ENCODE data around the gene AASDH. TPM values are rescaled to one million over a fixed set of nuclear protein-coding genes. Genes with fewer than 3 reads are reported as not detected.
A peak's percentile ranks its signal among the peaks of the same experiment; 100 is the strongest.

The AASDH gene
- total and polyA plus RNA-seq, 7 donors = 2.1 to 6.9 (median 5.6) TPM

DNA sequence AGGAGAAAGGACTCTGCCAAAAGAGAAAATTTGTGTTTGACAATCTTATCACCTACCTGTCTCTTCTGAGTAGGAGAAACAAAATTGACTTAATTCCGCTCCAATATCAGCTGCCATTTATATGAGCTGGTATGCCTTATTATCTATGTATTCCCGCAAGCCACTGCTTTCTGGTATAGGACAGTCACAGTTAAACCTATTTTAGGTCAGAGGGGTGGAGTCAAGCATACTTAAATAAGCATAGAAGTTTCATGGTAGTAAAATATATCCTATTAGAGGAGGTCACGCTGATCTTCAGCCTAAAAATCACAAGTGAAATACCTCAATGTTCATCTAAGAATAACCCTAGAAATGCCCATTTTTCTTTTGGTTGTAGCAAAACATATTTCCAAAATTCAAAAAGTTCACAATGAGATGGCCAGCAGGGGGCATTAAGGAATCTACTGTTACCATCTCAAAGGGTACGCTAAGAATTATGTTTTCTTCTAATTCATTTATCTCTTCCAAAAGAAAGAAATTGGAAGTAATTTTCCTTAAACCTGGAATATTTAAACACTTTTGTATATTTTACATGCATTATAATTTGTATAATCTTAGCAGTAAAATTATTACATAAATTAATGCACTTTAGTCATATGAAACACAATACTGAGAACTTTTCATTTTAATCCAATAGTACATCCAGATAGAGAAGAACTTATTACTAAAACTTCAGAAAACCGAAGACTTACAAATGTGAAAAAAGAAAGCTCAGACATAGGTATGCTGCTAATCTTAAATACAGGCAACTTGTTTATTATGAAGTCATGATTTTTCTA lies 37.6 kb upstream of the AASDH start:
- no peaks in the 10 kb centered on the region for H3K36me3 ChIP-seq (ENCODE audit: insufficient read depth in 1 of 2, low read depth in 1 of 2)
- ATAC-seq (peak in 2 of 4 donors; percentile 53 to 71), DNase-seq (no peak)
- intact Hi-C loops (cut with DNase I) = loop anchor here (2.0 to 10.0 kb wide), 3 partner anchors 380 to 412 kb away; no protein-coding TSS in a partner anchor
- H3K27ac ChIP-seq = no peak overlapping the region
- WGBS, 3 donors = 59 to 70% (median 62%) methylated on average over 5 of the region's 5 CpGs
- no peaks in the 10 kb centered on the region for H3K27me3 ChIP-seq (ENCODE audit: insufficient read depth in 3 of 3, low read length in 2 of 3)
- TF ChIP-seq, protein P1, sequence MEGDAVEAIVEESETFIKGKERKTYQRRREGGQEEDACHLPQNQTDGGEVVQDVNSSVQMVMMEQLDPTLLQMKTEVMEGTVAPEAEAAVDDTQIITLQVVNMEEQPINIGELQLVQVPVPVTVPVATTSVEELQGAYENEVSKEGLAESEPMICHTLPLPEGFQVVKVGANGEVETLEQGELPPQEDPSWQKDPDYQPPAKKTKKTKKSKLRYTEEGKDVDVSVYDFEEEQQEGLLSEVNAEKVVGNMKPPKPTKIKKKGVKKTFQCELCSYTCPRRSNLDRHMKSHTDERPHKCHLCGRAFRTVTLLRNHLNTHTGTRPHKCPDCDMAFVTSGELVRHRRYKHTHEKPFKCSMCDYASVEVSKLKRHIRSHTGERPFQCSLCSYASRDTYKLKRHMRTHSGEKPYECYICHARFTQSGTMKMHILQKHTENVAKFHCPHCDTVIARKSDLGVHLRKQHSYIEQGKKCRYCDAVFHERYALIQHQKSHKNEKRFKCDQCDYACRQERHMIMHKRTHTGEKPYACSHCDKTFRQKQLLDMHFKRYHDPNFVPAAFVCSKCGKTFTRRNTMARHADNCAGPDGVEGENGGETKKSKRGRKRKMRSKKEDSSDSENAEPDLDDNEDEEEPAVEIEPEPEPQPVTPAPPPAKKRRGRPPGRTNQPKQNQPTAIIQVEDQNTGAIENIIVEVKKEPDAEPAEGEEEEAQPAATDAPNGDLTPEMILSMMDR (IDR thresholded peaks at IDR 0.05) = peak; percentile 68
- no peaks in the 10 kb centered on the region for H3K4me1 ChIP-seq
- no peak overlapping the region for H3K4me3 ChIP-seq
- H3K9me3 ChIP-seq = no peaks in the 10 kb centered on the region

DNA sequence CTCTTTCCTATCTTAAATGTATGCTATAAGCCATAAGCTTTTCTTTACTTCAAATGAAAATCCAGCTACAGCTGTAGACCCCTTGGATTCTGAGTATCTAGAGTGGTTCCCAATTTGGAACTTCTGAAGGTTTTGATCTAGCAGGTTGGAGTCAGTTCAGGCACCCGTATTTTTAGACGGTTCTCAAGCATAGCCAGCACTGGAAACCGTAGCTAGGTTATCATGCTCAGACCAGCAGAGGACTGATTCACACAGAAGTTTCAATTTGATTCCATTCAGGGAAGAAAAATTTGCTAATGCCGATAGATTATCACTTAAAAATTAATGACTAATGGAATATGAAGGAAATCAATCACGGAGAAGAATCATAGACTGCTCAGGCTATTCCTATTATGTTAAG lies 36.9 kb upstream of the AASDH start:
- ATAC-seq (peak in 1 of 4 donors; percentile 48), DNase-seq (no peak)
- WGBS, 3 donors = 59 to 77% (median 61%) methylated on average over 5 of the region's 5 CpGs
- no peaks in the 10 kb centered on the region for H3K4me1 ChIP-seq
- H3K4me3 ChIP-seq = no peak overlapping the region
- H3K36me3 ChIP-seq (ENCODE audit: insufficient read depth in 1 of 2, low read depth in 1 of 2) = no peaks in the 10 kb centered on the region
- TF ChIP-seq, protein P1 (IDR thresholded peaks at IDR 0.05) = no peak
- intact Hi-C loops (cut with DNase I) = loop anchor here (2.0 to 10.0 kb wide), 3 partner anchors 381 to 413 kb away; no protein-coding TSS in a partner anchor
- no peaks in the 10 kb centered on the region for H3K27me3 ChIP-seq (ENCODE audit: insufficient read depth in 3 of 3, low read length in 2 of 3)
- no peak overlapping the region for H3K27ac ChIP-seq
- no peaks in the 10 kb centered on the region for H3K9me3 ChIP-seq

DNA sequence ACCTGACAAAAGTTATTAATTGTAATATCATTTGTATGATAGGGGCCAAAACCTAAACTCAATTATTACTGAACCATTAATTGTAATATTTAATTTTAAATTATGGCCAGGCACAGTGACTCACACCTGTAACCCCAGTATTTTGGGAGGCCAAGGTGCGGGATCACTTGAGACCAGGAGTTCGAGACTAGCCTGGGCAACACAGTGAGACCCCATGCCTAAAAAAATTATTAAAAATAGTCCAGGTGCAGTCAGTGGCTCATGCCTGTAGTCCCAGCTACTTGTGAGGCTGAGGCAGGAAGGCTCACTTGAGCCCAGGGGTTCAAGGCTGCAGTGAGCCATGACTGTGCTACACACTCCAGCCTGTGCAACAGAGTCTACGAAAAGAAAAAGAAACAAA lies 30.1 kb upstream of the AASDH start:
- DNase-seq (no peak), ATAC-seq (no peak)
- 94 to 98% (median 95%) methylated on average over 3 of the region's 3 CpGs for WGBS, 3 donors
- Histone ChIP-seq H3K27ac (no peak overlapping the region), H3K27me3 (ENCODE audit: insufficient read depth in 3 of 3, low read length in 2 of 3) (no peaks in the 10 kb centered on the region), H3K4me3 (no peak overlapping the region), H3K4me1 (no peaks in the 10 kb centered on the region), H3K9me3 (no peaks in the 10 kb centered on the region), H3K36me3 (ENCODE audit: insufficient read depth in 1 of 2, low read depth in 1 of 2) (no peaks in the 10 kb centered on the region)
- intact Hi-C loops (cut with DNase I) = no loop called here
- TF ChIP-seq, protein P1 (IDR thresholded peaks at IDR 0.05) = no peak

DNA sequence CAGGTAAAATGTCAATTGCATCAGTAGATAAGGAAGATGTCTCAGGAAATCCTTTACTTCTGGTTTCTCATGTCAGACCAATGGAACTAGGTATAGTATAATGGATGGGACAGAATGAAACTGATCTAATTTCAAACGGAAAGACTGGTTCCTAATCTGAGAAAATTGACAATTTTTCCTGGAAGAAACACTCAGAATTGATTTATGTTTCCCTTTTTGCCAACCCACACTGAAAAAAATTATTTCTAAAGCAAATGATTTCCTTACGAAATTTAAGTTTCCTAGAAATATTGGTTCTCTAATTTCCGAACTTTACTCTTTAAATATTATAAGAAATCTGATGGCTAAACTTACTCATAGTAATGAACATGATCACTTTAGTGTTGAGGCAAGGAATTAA lies 29.1 kb upstream of the AASDH start:
- no peak overlapping the region for H3K27ac ChIP-seq
- intact Hi-C loops (cut with DNase I) = no loop called here
- H3K4me3 ChIP-seq = no peak overlapping the region
- DNase-seq = no peak
- no peaks in the 10 kb centered on the region for H3K36me3 ChIP-seq (ENCODE audit: insufficient read depth in 1 of 2, low read depth in 1 of 2)
- no peaks in the 10 kb centered on the region for H3K27me3 ChIP-seq (ENCODE audit: insufficient read depth in 3 of 3, low read length in 2 of 3)
- H3K9me3 ChIP-seq = no peaks in the 10 kb centered on the region
- no peaks in the 10 kb centered on the region for H3K4me1 ChIP-seq
- ATAC-seq = no peak
- WGBS, 3 donors = 69 to 81% (median 71%) methylated on average over 3 of the region's 3 CpGs
- TF ChIP-seq, protein P1 (IDR thresholded peaks at IDR 0.05) = no peak

All from psoas muscle (tissue), 8 donors.